ENCODE measurements around the gene C9orf153. TPM values are rescaled to one million over a fixed set of nuclear protein-coding genes. Genes with fewer than 3 reads are reported as not detected.

Gene C9orf153
- total RNA-seq, 1 experiment from 2014 or later = not detected

GRCh38 chr9:86175743-86176456, 83.6 kb downstream of the C9orf153 start:
- Histone ChIP-seq H3K27me3 (replicated peaks; ENCODE audit: control insufficient read depth, insufficient read depth, low read length) (no peaks in the 10 kb centered on the region), H3K4me1 (no peaks in the 10 kb centered on the region), H3K9me3 (no peaks in the 10 kb centered on the region), H3K4me3 (ENCODE audit: low read depth, low read length) (no peak overlapping the region), H3K36me3 (ENCODE audit: control insufficient read depth, insufficient read depth, low read length) (no peaks in the 10 kb centered on the region)
- ChIA-PET CTCF (interaction anchor here (0.6 kb wide), 1 partner anchor 92 kb away, joined by 5 read pairs; no protein-coding TSS in a partner anchor), POLR2A (no interaction called here)
- no peaks in the 10 kb centered on the region for H3K27me3 Mint-ChIP-seq (ENCODE audit: insufficient read depth, unreplicated experiment)
- DNase-seq = no peak
- no TSS peak for BruUV-seq (replicated peaks)
- no peaks in the 10 kb centered on the region for H3K4me1 Mint-ChIP-seq (ENCODE audit: low read depth, unreplicated experiment)
- no peaks in the 10 kb centered on the region for H3K9me3 Mint-ChIP-seq (ENCODE audit: unreplicated experiment)
- H3K4me3 Mint-ChIP-seq (ENCODE audit: unreplicated experiment) = no peak overlapping the region
- no peak overlapping the region for H3K27ac Mint-ChIP-seq (ENCODE audit: unreplicated experiment)
- intact Hi-C loops (cut with micrococcal nuclease; ENCODE audit: unreplicated experiment) = no loop called here
- TF ChIP-seq CTCF (IDR thresholded peaks at IDR 0.05; ENCODE audit: insufficient read depth in 1 of 2, low read depth in 1 of 2, low read length in 1 of 2, severe bottlenecking in 1 of 2, unreplicated experiment in 1 of 2) = no peak
- no peaks in the 10 kb centered on the region for H3K36me3 Mint-ChIP-seq (ENCODE audit: insufficient read depth, unreplicated experiment)

- Mint-ChIP-seq H3K27me3 (ENCODE audit: insufficient read depth, unreplicated experiment) (no peaks in the 10 kb centered on the region), H3K4me1 (ENCODE audit: low read depth, unreplicated experiment) (no peaks in the 10 kb centered on the region)
- intact Hi-C loops (cut with micrococcal nuclease; ENCODE audit: unreplicated experiment) = no loop called here
Measured at GRCh38 chr9:86175223-86175622, 84.2 kb downstream of the C9orf153 start.

More at GRCh38 chr9:86175223-86175622, 84.2 kb downstream of the C9orf153 start:
- Mint-ChIP-seq H3K36me3 (ENCODE audit: insufficient read depth, unreplicated experiment) (no peaks in the 10 kb centered on the region), H3K4me3 (ENCODE audit: unreplicated experiment) (no peak overlapping the region), H3K9me3 (ENCODE audit: unreplicated experiment) (no peaks in the 10 kb centered on the region), H3K27ac (ENCODE audit: unreplicated experiment) (no peak overlapping the region)
- ChIA-PET CTCF (no interaction called here), POLR2A (no interaction called here)
- no peaks in the 10 kb centered on the region for H3K4me1 ChIP-seq
- H3K4me3 ChIP-seq (ENCODE audit: low read depth, low read length) = no peak overlapping the region
- no peaks in the 10 kb centered on the region for H3K36me3 ChIP-seq (ENCODE audit: control insufficient read depth, insufficient read depth, low read length)
- TF ChIP-seq CTCF (IDR thresholded peaks at IDR 0.05; ENCODE audit: insufficient read depth in 1 of 2, low read depth in 1 of 2, low read length in 1 of 2, severe bottlenecking in 1 of 2, unreplicated experiment in 1 of 2) = no peak
- no TSS peak for BruUV-seq (replicated peaks)
- no peaks in the 10 kb centered on the region for H3K27me3 ChIP-seq (replicated peaks; ENCODE audit: control insufficient read depth, insufficient read depth, low read length)
- DNase-seq = no peak
- H3K9me3 ChIP-seq = no peaks in the 10 kb centered on the region

Other genes starting within 250 kb of the C9orf153 start
- 53.6 and 60.0 TPM in 2 replicates for gene GOLM1, start 160.1 kb downstream of the C9orf153 start, total RNA-seq (2022)
- gene ISCA1, start 22.9 kb upstream of the C9orf153 start, total RNA-seq (2022) = 11.2 and 12.8 TPM in 2 replicates
- gene TUT7, start 94.8 kb upstream of the C9orf153 start, total RNA-seq (2022) = 14.1 and 17.2 TPM in 2 replicates

Data from Caco-2 (cell line).